DOHH2 (cell line): ENCODE measurements around the gene ELAVL3.
"Not testable (repeated sequence)": the region's sequence is repeated elsewhere in the genome, so short reads cannot be mapped to it uniquely, and the experiment has no call there.

ENCODE experiments used
- EZH2phosphoT487 ChIP-seq: fragments of 200-600 bp; sonication (generic); IDR thresholded peaks from 2 replicates; pipeline ENCODE4 v1.6.1; 2017; ENCODE audit warnings: borderline replicate concordance, mild to moderate bottlenecking, antibody characterized with exemption, low read length, moderate library complexity, mixed read lengths
- TF ChIP-seq, protein P1 (sequence below): fragments of 200-600 bp; sonication (generic); IDR thresholded peaks from one replicate; pipeline ENCODE4 v1.5.1; 2014; ENCODE audit warnings: antibody characterized with exemption, mild to moderate bottlenecking, low read depth, low read length; ENCODE audit not compliant: poor library complexity, severe bottlenecking

DNA sequence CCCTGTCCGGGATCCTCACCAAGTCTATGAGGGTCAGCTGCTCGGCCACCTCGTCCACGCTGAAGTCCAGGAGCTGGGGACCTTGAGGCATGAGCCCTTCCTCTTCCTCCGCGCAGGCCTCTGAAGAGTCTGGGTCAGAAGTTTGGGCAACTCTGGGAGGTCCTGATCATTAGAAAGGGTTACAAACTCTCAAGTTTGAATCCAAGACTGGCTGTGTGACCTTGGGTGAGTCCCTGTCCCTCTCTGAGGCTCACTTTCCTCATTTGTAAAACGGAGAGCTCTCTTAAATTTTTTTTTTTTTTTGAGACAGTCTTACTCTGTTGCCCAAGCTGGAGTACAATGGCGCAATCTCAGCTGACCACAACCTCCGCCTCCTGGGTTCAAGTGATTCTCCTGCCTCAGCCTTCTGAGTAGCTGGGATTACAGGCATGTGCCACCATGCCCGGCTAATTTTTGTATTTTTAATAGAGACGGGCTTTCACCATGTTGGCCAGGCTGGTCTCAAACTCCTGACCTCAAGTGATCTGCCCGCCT lies 74.1 kb downstream of the ELAVL3 start:
- TF ChIP-seq EZH2phosphoT487 = not testable (repeated sequence)
- TF ChIP-seq, protein P1, sequence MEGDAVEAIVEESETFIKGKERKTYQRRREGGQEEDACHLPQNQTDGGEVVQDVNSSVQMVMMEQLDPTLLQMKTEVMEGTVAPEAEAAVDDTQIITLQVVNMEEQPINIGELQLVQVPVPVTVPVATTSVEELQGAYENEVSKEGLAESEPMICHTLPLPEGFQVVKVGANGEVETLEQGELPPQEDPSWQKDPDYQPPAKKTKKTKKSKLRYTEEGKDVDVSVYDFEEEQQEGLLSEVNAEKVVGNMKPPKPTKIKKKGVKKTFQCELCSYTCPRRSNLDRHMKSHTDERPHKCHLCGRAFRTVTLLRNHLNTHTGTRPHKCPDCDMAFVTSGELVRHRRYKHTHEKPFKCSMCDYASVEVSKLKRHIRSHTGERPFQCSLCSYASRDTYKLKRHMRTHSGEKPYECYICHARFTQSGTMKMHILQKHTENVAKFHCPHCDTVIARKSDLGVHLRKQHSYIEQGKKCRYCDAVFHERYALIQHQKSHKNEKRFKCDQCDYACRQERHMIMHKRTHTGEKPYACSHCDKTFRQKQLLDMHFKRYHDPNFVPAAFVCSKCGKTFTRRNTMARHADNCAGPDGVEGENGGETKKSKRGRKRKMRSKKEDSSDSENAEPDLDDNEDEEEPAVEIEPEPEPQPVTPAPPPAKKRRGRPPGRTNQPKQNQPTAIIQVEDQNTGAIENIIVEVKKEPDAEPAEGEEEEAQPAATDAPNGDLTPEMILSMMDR = not testable (repeated sequence)
